GM12872 (cell line): ENCODE measurements around the gene KRTAP10-3.

Experiments used
- TF ChIP-seq, protein P1 (sequence below): IDR thresholded peaks from 3 replicates; pipeline ENCODE4 v1.5.1; 2011; ENCODE audit warnings: low read depth, mild to moderate bottlenecking, low read length, moderate library complexity; ENCODE audit not compliant: insufficient read depth

Gene KRTAP10-3

DNA sequence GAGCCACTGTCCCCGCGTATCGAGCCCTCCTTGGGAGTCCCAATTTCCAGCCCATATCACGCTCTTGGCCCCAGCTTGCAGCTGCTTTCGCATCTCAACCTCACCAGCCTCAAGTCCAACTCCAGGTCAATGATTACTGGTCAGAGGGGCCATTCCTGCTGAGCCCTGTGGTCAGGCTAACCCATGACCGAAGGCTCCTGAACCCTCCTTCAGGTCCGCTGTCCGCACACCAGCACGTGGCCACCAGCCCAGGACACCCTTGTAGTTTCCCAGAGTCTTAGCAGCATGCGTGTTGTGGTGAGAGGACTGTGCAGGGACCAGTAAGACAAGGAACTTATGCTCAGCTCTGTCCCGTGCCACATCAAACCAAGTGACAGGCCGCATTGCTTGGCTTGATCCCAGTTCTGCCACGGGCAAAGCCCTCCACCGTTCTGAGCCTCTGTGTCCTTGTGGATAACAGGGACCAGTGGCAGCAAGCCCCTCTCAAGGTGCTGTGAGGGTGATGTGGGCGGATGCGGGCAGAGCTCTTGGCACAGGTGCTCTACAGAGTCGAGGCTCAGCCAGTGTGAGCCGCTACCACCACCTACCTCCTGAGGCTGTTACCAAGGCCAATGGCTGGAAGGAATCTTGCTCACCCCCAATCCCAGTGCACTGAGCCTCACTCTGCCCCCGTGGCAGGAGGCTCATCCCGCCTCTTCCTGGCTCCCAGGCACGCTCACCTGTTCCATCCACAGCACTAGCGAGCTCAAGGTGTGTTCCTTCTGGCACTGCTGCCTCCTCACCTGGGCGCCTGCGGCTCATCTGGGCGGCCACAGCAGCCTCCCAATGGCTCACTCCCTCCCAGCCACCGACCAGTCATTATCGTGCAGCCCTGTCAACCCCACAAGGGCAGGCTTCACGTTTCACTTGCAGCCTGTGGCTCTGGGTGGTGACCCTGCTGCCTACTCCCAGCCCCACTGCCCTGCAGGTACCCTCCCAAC, 39.0 kb downstream of the KRTAP10-3 start:
- TF ChIP-seq, protein P1, sequence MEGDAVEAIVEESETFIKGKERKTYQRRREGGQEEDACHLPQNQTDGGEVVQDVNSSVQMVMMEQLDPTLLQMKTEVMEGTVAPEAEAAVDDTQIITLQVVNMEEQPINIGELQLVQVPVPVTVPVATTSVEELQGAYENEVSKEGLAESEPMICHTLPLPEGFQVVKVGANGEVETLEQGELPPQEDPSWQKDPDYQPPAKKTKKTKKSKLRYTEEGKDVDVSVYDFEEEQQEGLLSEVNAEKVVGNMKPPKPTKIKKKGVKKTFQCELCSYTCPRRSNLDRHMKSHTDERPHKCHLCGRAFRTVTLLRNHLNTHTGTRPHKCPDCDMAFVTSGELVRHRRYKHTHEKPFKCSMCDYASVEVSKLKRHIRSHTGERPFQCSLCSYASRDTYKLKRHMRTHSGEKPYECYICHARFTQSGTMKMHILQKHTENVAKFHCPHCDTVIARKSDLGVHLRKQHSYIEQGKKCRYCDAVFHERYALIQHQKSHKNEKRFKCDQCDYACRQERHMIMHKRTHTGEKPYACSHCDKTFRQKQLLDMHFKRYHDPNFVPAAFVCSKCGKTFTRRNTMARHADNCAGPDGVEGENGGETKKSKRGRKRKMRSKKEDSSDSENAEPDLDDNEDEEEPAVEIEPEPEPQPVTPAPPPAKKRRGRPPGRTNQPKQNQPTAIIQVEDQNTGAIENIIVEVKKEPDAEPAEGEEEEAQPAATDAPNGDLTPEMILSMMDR, result no peak

DNA sequence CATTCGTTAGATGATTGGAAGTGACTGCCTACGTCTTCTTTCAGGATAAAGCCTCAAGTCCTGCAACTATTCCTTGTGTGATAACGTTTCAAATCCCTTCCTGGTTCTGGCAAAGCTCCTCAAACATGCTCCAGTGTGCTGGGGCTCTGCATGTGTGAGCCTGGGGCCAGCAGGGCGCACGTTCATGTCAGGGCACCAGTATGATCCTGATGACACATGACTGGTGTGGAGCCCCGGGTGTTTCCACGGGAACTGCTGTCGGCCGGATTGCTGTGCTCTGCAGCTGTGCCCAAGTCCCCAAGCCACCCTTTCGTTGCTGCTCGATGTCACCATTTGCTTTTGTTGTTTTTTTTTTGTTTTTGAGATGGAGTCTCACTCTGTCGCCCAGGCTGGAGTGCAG, 39.9 kb downstream of the KRTAP10-3 start:
- TF ChIP-seq, protein P1, result no peak

DNA sequence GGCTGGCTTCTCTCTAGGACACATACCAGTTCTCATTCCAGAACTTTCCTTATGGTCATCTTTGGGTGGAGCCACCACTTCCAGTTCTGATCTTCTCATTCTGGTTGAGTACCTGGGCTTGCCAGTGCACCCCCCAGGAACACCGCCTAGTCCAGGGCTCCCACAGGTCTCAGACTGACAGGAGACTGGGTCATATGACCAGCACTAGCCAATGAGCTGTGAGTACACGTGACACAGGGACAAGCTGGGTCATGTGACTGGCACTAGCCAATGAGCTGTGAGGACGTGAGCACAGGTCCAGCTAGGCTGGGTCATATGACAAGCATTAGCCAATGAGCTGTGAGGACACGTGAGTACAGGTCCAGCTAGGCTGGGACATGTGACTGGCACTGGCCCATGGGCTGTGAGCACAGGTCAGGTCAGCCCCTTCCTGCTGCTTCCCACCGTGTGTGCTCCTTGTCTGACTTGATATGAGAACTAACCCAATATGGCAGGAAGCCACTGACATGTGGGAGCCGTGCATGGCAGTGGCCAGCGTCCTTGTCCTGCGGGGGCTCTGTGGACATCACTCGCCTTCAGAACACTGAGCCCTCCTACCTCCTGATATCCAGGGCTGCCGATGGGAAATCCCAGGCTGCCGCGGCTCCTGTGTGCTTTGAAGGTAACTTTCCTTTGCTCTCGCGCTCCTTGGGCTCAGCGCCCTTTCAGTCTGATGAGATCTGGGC, 41.3 kb downstream of the KRTAP10-3 start:
- TF ChIP-seq, protein P1, result no peak

DNA sequence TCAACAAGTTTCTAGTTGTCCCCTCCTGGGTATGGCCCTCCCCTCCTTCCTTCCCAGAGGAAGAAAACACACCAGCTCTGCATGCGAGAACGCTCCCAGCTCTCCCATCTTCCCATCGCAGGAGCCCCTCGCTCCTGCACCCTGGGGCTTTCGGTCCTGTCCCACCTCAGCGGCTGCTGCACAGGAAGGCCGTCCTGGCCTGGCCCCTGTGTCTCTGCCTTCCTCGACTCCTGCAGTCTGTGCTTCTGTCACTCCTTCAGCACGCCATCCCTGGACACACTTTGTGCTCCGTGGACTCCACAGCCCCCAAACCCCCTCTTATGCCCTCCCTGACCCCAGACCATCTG, 41.8 kb downstream of the KRTAP10-3 start:
- TF ChIP-seq, protein P1, result no peak

DNA sequence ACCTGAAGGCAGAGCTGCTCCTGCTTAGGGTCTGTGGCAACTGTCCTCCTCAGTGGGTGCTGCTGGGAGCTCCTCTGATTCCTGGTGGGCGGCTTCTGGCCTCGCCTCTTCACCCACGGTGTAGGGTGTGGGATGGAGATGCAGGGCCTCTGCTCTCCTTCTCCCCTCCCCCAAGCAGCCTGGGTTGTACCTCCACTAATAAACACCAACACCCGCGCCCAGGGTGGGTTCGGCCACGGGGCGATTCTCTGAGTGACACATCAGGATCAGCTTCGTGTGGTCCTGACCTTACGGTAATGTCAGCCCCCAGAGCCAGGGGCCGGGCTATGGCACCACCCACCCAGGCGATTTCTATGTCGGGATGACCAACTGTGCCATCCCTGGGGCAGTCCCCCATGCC, 42.3 kb downstream of the KRTAP10-3 start:
- TF ChIP-seq, protein P1, result no peak

DNA sequence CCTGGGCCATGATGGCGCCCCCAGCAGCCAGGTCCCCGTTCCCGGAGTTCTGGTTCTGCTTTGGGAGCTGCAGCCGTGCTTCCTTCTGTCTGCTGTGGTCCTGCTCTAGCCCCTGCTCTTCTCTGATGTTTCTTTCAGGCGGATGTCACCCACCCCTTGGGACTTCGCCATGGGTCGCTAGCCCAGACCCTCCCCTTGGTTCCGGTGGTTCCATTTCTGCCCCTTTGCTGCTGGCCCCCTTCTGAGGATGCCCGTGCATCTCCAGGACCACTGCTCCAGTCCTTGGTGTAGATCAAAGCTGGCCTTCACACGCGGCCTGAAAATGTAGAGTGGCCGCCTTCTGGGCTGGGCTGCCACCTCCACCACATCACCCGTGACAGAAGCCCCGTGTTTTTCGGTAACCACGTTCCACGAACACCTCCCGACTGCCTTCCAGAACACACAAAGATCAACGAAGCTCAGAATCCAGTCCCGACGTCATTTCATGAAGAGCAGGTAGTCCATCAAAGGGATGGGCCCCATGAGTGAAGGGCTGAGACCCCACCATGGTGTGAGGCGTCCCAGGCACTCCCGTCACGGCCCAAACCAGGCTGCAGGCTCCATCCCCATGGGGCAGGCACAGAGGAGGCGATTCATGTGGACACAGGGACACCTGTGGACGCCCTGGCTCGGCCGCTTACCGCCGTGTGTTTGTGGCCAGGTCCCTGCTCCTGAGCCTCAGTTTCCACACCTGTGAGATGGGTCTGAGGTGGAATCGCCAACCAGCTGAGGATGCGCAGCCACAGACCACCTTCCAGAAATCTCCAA, 43.0 kb downstream of the KRTAP10-3 start:
- TF ChIP-seq, protein P1, result no peak

DNA sequence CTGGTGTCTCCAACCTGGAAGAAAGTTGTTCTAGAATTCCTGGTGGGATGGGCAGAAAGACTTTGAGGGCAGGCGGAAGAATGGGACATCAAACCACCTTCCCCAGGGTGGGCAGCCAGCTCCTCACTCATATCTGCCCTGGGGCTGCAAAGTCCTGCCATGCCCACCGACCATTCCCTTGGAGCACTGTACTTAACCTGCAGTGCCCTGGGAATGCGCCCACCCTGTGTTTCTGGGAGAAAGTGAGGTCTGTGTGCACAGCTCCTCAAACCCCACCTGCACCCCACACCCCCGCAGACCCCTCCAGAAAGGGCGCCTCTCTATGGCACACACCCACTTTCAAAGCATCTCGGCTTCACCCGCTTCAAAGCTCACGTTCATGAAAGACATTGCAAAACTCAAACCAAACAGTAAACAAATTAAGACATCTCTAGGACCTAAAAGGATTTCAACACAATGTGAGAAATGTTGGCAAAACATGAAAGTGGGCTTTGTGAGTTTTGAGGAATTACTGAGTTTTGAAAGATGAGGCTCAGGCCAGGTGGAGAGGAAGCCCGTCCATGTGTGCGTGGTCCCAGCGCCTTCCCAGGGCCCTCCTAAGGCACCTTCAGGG, 43.7 kb downstream of the KRTAP10-3 start:
- TF ChIP-seq, protein P1, result no peak
